ENCODE results near the gene ETNK2.
A peak's percentile ranks its signal among the peaks of the same experiment; 100 is the strongest.

ETNK2 gene

DNA sequence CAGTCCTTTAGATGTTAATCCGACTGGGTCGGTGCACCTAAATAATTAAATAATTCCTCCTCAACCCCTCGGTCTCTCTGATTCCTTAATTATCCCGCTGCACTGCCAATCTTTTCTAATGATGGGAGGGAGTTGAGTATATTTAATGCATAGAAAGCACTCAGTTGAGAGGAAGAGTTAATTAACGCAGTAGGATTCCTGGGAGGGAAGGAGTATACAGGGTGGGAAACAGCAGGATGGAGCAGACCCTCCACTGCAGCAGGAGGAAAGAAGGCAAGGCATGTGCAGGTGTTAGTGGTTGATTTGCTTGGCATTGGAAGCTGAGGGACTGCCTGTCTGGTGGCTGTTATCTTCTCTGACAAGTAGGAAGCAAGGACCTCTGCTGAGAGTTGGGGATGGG lies 24.2 kb upstream of the ETNK2 start:
- DNase-seq (ENCODE audit: low read depth) = no peak

DNA sequence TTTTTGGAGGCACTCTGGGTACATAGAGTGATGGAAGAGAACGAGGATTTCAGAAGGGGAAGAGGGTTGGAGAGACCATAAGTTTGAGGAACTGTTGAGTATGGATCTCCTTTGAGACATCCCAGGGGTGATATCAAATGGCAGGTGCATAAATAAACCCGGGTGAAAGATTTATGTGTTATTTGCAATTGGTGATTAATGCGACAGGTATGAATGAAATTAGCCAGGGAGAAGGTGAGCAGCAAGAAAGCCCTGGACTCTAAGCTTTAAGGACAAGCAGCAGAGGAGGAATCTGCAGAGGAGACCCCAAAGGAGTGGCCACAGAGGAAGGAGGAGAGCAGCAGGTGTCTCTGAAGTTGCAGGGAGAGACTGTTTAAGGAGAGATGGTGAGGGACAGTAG lies 23.1 kb upstream of the ETNK2 start:
- no peak for DNase-seq (ENCODE audit: low read depth)

DNA sequence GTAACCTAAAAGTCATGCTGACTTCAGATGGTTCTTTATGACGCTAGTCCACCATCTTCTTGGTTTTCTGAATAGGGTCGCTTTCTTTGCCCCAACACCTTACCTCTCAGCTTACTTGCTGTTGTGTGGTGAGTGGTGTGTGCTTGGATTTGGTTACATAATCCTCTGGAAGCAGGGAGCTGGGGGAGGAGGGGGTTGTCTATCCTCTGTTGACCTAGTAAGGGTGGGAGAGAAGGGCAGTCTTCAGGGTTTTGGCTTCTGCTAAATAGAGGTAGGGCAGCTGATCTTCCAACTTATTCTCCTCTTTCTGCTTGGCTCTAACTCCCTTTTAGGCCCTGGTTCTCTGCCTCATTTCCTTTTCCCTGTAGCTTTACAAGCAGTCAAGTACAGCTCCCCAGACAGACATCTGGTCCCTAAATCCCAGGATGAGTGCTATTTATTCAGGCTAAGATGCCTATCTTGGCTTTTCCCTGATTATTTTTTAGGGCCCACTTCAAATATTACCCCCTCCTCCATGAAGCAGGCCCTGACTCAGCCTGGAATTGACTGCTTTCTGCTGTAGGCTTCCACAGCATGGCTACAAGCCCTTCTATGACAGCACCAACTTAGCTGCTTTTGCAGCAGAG lies 20.7 kb upstream of the ETNK2 start:
- DNase-seq (ENCODE audit: low read depth) = peak; percentile 11

DNA sequence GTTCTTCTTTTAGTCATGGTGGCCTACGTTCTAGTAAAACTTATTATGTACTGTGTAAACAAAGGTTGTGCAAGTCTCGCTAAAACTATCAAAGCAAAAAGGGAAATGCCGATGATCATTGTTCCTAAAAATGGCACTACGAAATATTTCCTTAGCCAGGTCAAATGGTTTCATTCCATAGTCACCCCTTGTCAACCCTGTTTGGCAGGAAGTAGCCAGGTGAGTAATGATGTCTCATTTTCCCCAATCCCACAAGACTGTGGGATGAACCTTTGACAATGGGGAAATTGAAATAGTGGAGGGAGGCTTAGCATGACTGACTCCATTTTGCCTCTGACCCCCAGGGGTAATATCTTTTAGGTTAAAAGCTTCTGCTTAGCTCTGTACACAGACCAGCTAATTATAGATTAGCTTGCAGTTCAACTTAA lies 19.9 kb upstream of the ETNK2 start:
- DNase-seq (ENCODE audit: low read depth) = peak; percentile 96

DNA sequence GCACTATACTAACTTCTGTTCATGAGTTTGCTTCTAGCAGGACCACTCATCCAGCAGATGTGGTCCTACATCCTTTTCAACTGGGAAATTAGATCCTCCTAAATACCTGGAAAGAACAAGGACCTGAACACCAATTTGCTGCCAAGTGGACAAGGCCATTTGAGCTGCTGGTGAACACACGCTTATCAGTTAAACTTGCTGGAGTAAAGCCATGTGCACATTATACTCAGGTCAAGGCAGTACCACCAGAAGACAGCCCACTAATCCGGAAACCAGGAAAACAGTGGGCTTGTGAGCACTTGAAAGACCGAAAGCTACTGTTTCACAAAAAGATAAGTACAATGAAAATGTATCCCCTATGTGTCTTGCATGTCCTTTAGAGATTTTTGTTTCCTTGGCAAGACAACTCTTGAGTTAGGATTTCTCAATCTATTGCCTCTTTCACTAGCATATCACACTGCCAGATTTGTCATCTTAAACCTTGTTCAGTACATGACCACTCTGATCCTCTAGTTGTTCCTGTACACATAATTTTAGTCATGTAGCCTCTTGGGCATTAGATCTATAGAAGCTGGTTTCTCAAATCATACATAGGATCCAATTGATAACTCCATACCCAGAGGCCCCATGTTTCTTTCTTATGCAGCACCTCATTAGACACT lies 18.8 kb upstream of the ETNK2 start:
- no peak for DNase-seq (ENCODE audit: low read depth)

DNA sequence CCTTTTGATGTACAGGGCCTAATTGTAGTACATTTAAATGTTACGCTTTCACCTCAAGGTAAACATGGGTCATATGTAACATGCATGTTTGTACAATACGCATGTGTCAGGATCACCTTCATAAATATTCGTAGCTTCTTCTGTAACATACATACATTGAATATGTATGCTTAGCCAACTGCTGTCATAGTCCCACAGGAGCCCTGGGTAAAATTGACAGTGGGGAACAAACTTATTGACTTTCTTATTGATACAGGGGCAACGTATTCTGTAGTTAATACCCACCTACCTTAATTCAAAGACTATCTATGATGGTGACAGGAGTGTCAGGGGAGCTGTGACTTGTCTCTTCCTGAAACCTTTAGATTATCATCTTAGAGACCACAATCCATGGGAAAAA lies 18.0 kb upstream of the ETNK2 start:
- DNase-seq (ENCODE audit: low read depth) = peak; percentile 34

DNA sequence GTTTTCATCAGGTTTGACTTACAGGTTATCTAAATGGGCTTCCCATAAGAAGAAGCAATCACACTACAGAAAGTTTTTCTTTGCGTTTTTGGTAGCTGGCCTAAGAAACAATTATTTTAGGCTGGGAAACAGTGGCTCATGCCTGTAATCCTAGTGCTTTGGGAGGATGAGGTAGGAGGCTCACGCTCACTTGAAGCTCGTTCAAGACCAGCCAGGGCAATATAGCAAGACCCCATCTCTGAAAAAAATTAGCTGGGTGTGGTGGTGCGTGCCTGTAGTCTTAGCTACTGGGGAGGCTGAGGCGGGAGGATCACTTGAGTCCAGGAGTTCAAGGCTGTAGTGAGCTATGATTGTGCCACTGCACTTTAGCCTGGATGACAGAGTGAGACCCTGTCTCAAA lies 15.9 kb upstream of the ETNK2 start:
- DNase-seq (ENCODE audit: low read depth) = no peak

DNA sequence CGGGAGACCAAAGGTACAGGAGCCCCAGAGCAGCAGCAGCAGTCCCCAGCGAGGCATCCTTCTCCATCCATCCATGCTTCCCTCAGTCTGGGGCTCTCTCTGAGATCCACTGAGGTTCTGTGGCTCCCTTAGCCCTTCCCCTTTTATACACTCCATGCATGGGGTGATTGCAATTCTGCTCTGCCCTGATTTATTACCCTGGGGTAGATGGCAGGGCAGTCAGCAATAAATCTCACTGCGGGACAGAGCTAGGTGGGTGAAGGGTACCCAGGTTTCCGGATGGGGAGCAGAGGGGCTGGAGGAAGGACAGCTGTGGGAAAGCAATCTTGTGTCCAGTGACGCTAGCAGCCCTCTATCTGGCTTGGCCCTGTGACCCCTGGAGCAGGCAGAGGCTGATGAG lies 14.4 kb upstream of the ETNK2 start, which contains the start of gene REN:
Gene REN (minus strand): TSS at position 119 of the 400 bp plus-strand sequence. CDS start 44 bp downstream, at position 75.
- DNase-seq (ENCODE audit: low read depth) = no peak

DNA sequence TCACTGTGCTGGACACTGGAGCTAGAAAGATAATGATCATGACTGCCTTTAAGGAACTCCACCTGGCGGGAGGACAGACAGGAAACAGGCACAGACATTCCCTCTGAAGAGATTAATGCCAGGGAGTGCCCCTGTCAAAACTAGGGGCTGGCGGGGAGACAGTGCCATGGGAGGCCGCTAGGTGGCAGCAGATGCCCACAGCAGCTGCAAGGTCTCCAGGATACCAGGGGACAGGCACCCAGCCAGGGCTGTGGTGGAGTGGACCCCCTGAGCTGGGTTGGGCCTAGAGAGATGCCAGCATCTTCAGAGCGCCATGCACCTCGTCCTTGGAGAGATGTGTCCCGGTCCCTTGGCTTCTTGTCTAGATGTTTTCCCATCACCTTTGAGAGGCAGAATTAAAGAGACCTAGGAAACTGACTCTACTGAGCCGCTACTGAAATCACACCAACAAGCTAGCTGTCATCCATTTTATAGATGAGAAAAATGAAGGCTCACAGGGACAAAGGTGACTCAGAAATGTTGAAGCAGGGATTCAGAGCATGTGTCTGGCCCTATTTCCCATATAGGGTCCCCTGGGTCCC lies 10.7 kb upstream of the ETNK2 start:
- DNase-seq (ENCODE audit: low read depth) = peak; percentile 80

DNA sequence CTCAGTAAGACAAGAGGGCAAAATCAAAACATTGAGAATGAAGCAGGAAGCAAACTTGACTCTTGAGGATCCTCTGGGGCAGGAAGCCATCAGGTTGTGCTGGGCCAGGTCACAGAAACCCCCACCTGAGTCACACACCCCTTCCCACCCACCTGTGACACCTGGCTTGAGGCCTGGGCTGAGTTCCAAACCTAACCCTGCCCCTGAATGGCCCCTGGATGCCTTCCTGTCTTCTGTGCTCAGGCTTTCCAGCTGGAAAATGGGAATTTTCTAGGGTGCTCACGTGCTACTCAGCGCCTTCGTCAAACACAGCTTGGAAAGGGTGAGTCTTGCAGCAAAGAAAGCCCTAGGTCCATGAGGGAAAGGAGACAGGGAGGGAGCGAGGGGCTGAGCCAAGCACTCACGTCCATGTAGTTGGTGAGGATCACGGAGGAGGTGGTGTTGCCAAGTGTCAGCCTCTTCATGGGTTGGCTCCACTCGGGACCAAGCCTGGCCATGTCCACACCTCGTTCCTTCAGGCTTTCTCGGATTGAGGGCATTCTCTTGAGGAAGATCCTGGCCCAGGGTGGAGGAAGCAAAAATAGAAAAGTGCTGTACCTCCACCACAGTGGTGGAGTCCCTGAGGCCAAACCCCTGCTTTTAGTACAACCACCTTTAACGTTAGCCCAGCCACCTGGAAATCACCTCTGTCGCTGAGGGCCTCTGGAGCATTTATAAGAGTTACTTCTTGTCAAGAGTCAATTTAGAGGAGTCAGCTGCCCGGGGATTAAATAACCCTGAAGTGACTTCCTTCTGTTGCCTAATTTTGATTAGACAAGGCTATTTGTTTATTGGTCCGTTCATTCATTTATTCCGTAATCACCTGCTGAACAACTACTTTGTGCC lies 10.0 kb upstream of the ETNK2 start:
- DNase-seq (ENCODE audit: low read depth) = no peak

DNA sequence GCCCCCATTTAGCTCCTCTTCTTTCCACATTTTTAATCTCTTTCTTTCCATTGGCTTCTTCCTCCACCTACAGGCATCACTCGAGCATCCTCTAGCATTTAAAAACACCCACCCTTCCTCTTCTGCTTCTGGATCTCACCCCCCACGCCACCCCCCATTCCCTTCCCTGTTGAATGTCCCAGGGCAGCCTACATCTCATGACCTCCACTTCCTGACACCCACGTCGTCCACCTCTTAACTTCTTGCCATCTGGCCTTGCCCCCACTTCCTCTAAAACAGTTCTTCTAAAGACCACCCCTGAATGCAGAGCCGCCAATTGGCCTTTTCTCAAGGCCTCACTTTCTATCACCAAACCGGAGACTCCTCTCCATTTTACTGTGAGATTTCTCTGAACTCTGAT lies 6.1 kb upstream of the ETNK2 start:
- DNase-seq (ENCODE audit: low read depth) = no peak

DNA sequence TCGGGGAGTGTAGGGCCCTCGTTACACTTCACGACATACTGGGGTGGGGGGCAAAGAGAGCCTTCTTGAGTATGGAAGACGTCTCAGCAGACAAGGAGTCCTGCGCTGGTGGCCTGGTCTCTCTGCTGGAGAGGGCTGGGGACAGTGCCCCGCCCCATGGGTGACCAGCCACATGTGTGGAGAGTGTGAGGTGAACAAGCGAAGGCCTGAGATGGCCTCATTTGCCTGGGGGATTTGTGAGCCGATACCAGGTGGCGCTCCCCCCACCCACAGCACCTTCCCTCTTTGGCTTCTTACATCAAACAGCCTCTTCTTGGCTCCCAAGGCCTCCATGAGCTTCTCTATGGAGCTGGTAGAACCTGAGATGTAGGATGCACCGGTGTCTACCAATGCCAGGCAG lies 4.0 kb upstream of the ETNK2 start:
- no peak for DNase-seq (ENCODE audit: low read depth)

DNA sequence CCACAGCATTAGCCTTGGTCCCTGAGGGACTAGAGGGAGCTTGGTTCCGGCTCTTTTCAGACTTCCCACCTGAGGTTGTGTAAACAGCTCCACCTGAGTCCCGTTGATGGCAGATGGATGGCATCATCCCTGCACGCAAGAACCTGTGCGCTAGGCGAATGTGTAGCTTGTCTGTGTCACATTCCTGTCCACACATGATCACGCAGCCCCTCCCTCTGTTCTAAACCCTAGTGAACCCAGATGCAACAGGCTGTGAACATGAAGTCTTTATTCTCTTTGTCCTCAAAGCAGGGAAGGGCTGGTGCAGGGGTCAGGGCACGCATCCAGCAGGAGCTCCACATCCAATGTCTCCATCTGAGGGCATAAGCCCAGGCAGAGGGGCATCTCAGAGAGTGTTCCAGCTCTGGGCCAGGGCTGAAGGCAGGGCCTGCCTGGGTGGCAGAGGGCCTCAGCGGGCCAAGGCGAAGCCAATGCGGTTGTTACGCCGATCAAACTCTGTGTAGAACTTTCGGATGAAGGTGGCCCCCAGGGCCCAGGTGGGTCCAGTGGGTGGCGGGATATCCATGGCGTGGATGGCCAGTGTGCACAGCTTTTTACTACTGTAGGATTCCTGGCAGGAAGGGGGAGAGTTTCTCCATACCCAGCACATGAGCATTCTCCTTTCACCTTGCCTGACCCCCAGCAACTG lies 2.9 kb upstream of the ETNK2 start:
- DNase-seq (ENCODE audit: low read depth) = no peak

DNA sequence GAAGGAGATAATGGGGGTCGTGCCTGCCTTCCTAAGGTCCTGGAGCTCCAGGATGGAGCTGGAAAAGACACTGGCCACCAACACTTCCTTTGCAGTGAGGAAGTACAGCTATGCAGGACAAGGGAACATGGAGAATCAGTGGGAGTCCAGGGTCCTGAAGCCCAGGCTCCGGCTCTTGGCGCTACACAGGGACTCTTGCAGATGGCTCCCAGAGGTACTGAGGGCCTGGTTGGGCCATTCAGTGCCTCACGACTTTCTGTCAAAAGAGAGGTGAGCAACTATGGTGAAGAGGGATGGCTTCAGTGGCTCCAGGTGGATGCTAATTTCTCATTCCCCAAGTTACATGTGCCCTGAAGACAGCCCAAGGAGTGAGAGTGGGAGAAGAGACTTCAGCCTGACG lies 1.8 kb upstream of the ETNK2 start:
- DNase-seq (ENCODE audit: low read depth) = no peak

DNA sequence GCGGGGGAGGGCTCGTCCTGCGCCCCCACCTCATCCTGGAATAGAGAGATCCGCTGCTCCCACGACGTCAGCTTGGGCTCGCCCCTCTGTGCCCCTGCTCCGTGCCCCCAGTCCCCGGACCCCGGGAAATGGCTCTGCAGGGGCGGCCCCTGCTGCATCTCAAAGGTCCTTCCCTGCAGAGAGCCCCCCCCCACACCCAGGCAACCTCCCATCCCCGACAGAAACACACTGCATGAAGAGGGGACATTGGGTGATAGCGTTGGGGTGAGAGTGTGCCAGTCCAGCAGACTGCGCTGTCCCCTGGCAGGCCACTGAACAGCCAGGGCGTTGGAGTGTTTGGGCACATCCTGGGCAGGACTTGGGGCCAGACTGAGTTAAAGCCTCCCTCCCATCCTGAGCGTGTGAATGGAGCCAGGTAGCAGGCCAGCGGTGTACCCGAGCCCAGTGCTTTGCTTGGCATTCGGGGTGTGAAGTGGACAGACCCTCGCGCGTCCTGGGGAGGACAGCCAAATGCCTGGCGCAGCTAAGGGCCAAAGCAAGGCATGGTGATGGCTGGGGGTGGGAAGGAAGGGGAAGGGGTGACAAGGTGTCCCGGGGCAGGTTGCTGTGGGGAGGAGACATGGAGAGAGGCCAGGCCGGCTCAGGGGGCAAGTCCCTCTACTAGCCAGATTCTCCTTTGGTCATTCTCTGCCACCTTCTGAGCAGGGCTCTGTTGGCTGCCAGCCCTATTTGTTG lies 633 bp upstream of the ETNK2 start:
- DNase-seq (ENCODE audit: low read depth) = no peak

DNA sequence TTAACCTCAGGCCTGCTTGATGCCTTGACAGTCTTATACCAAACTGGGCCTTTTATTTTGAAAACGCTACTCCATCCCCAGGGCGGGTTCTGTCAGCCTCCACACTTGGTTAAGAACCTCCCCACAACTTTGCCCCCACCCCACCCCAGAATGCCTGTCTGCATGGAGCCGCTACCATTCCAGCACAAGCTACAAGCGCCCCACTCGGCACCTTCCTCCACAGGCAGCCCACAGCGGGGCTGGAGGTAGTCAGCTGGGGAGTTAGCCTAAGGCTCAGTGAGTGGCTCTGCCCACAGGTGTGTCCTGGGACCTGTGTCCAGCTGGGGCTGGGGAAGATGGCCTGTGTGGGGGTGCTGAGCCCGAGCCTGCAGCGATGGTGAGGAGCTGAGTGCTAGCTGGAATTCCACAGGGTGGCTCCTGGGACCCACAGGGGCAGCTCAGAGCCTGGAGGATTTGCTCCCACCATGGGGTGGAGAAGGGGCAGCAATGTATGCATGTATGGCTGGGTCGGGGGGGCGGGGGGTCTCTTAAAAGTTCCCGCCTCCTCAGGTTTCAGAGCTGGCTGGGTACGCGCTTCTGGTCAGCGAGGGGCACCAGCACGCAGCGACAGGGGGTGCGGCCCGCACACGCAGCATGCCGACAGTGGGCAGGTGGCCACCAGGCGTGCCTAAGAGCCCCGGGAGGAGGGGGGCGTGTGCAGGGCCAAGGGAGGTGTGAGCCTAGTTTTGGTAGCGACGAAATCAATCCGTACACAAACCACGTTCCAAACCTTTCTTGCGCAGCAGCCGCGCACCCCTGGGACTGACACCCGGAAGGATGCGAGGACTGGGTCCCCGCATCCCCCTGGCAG lies 917 bp downstream of the ETNK2 start:
- no peak for DNase-seq (ENCODE audit: low read depth)

DNA sequence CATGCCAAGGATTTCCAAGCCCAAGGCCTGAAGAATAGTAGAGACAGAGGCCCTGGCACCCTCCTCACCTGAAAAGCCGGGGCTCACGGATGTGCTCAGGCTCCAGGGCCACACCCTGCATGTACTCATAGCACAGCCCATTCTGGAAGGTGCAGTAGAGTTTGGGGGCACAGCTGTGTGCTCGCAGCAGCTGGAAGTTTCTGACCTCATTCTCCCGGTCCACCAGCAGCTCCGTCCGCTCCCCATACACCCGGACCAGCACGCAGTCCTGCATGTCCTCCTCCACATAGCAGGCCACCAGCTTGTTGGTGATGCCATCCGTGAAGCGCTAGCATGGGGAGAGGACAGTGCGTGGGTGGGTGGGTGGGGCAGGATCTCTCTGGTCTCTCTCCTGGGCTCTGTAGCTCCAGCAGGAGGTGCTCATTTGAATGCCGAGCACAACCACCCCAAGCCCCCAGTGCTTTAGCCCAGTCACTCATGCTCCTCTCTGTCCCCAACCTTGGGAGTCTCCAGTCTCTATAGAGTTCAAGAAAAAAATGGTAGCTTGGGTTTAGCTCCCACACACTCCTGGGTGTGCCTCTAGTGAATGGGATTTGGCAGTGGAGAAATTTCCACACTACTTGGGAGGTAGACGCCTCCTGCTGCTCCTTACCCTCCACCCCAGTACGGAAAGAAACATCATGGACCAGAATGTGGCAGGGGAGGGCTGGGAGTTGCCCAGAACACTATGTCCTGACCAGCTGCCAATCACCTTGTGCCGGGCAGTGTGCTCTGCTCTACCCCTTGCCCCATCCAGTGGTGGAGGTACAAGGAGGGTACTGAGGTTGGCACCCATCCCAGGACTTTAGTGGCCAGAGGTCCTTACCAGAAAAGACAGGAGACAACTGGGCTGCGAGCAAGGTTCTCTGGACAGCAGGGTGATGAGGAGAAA lies 1.9 kb downstream of the ETNK2 start:
- DNase-seq (ENCODE audit: low read depth) = no peak

DNA sequence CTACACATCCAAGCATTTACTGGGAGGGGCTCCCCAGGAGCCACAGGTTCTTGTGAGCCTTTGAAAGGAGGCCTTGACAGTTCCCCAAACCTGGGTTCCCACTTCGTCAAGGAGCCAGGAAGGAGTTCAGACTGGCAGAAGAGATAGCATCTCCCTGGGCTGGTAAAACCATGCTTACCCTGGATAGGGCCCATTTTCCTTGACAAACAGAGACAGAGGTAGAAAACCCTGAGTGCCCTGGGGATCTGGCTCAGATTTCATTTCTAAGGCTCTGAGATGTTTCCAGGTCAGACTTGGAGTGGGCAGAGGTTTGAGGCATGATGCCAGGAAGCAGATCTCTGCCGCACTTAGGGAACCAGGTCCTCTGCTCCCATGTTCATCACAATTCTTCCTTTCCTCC lies 2.7 kb downstream of the ETNK2 start:
- no peak for DNase-seq (ENCODE audit: low read depth)

Measured in ELR (cell line).